Liver (tissue), 9 donors: Measurements from ENCODE around the gene SMG6. TPM values are rescaled to one million over a fixed set of nuclear protein-coding genes. Genes with fewer than 3 reads are reported as not detected.

Experiments
- DNase-seq: peaks from one replicate; pipeline ENCODE4 v3.0.0-alpha.2; 2017; ENCODE audit warnings: low spot score
- H3K27ac ChIP-seq, 2 donors: one replicate each; pipeline ENCODE4 v1.7.0; 2013; ENCODE audit warnings: inconsistent platforms in 2 of 2, low read length in 2 of 2, control low read depth in 1 of 2, low read depth in 1 of 2, mild to moderate bottlenecking in 1 of 2
- H3K27me3 ChIP-seq, 4 donors: one replicate each; pipeline versions ENCODE4 v1.6.1 to v1.7.0; 2013; ENCODE audit warnings: low read length in 3 of 4, inconsistent platforms in 1 of 4, mild to moderate bottlenecking in 1 of 4, moderate library complexity in 1 of 4; ENCODE audit not compliant: control insufficient read depth in 4 of 4, insufficient read depth in 4 of 4
- H3K36me3 ChIP-seq, 4 donors: one replicate each; pipeline versions ENCODE4 v1.6.1 to v1.7.0; 2013; ENCODE audit warnings: low read length in 3 of 4, mild to moderate bottlenecking in 3 of 4, low read depth in 1 of 4, moderate library complexity in 1 of 4; ENCODE audit not compliant: control insufficient read depth in 4 of 4, insufficient read depth in 3 of 4
- H3K4me1 ChIP-seq, 4 donors: one replicate each; pipeline versions ENCODE4 v1.6.1 to v1.7.0; 2013; ENCODE audit warnings: low read length in 3 of 4, mild to moderate bottlenecking in 3 of 4, moderate library complexity in 1 of 4; ENCODE audit not compliant: control insufficient read depth in 4 of 4, insufficient read depth in 4 of 4
- H3K4me3 ChIP-seq, 3 donors: one replicate each; pipeline versions ENCODE4 v1.6.1 to v1.7.0; 2013; ENCODE audit warnings: low read length in 3 of 3, control low read depth in 1 of 3, low read depth in 1 of 3, mild to moderate bottlenecking in 1 of 3
- H3K9ac ChIP-seq, 2 donors: one replicate each; pipeline ENCODE4 v1.7.0; 2013; ENCODE audit warnings: low read length in 2 of 2, mild to moderate bottlenecking in 2 of 2, moderate library complexity in 2 of 2, control low read depth in 1 of 2, low read depth in 1 of 2
- H3K9me3 ChIP-seq, 4 donors: one replicate each; pipeline versions ENCODE4 v1.6.1 to v1.7.0; 2013; ENCODE audit warnings: low read length in 3 of 4; ENCODE audit not compliant: control insufficient read depth in 4 of 4
- ATF3 ChIP-seq: IDR thresholded peaks from 2 replicates; pipeline ENCODE4 v1.6.1; 2016; ENCODE audit warnings: antibody characterized with exemption
- EGR1 ChIP-seq, 2 donors: IDR thresholded peaks; 2 replicates each; pipeline ENCODE4 v1.6.1; 2016 to 2018; ENCODE audit warnings: antibody characterized with exemption in 2 of 2, low read depth in 2 of 2
- FOXA1 ChIP-seq: IDR thresholded peaks from 2 replicates; pipeline ENCODE4 v1.6.1; 2016; ENCODE audit warnings: antibody characterized with exemption
- FOXA2 ChIP-seq: IDR thresholded peaks from 2 replicates; pipeline ENCODE4 v1.6.1; 2016; ENCODE audit warnings: antibody characterized with exemption
- GABPA ChIP-seq, 2 donors: IDR thresholded peaks in 1 of 2; conservative IDR thresholded peaks in 1 of 2; 2 replicates each; pipeline ENCODE4 v1.6.1; 2016; ENCODE audit warnings: antibody characterized with exemption in 2 of 2, mild to moderate bottlenecking in 1 of 2, moderate library complexity in 1 of 2
- HNF4A ChIP-seq, 2 donors: conservative IDR thresholded peaks; 2 replicates each; pipeline ENCODE4 v1.6.1; 2016; ENCODE audit warnings: antibody characterized with exemption in 2 of 2, mild to moderate bottlenecking in 2 of 2
- HNF4G ChIP-seq: IDR thresholded peaks from 2 replicates; pipeline ENCODE4 v1.6.1; 2016; ENCODE audit warnings: antibody characterized with exemption
- JUND ChIP-seq, 2 donors: IDR thresholded peaks; 2 replicates each; pipeline ENCODE4 v1.6.1; 2016; ENCODE audit warnings: antibody characterized with exemption in 2 of 2
- NR2F2 ChIP-seq: IDR thresholded peaks from 2 replicates; pipeline ENCODE4 v1.6.1; 2016; ENCODE audit warnings: antibody characterized with exemption
- RAD21 ChIP-seq, 2 donors: IDR thresholded peaks; 2 replicates each; pipeline ENCODE4 v1.6.1; 2016; ENCODE audit warnings: antibody characterized with exemption in 2 of 2, mild to moderate bottlenecking in 2 of 2
- RXRA ChIP-seq, 2 donors: IDR thresholded peaks; 2 replicates each; pipeline ENCODE4 v1.6.1; 2017 to 2018; ENCODE audit warnings: antibody characterized with exemption in 2 of 2, mild to moderate bottlenecking in 1 of 2
- SP1 ChIP-seq: IDR thresholded peaks from 2 replicates; pipeline ENCODE4 v1.6.1; 2018; ENCODE audit warnings: antibody characterized with exemption, mild to moderate bottlenecking
- TAF1 ChIP-seq: conservative IDR thresholded peaks from 2 replicates; pipeline ENCODE4 v1.6.1; 2016; ENCODE audit warnings: antibody characterized with exemption, mild to moderate bottlenecking
- YY1 ChIP-seq: IDR thresholded peaks from 2 replicates; pipeline ENCODE4 v1.6.1; 2016; ENCODE audit warnings: antibody characterized with exemption, mild to moderate bottlenecking
- WGBS: extraction: QIAGEN DNeasy Blood & Tissue Kit; methylation state at CpG from one replicate; pipeline ENCODE4 v1.1.7; 2013; 5-methylcytosine and 5-hydroxymethylcytosine counted together
- polyA plus RNA-seq, 2 donors: library from polyadenylated mRNA; stranded (reverse) in 1 of 2; unstranded in 1 of 2; fragments of 200-250 nt in 1 of 2; fragments of >200 nt in 1 of 2; fragmentation: Nextera tagmentation in 1 of 2; extraction: Ambion mirVana in 1 of 2; gene quantifications; one replicate each; pipeline versions ENCODE4 v1.2.1 to v1.2.3, GENCODE V29; 2013 to 2015
- total RNA-seq, 2 donors: library from RNA; depleted of rRNA; stranded (reverse); fragments of >200 nt; gene quantifications; one replicate each; pipeline ENCODE4 v1.2.3, GENCODE V29; 2014
- TF ChIP-seq, protein P1 (sequence below): IDR thresholded peaks from 2 replicates; pipeline ENCODE4 v1.6.1; 2016; ENCODE audit warnings: antibody characterized with exemption
- TF ChIP-seq, protein P2 (sequence below): IDR thresholded peaks from 2 replicates; pipeline ENCODE4 v1.6.1; 2016; ENCODE audit warnings: antibody characterized with exemption, mild to moderate bottlenecking
- TF ChIP-seq, protein P3 (sequence below): IDR thresholded peaks from 2 replicates; pipeline ENCODE4 v1.6.1; 2016; ENCODE audit warnings: antibody characterized with exemption
- TF ChIP-seq, protein P4 (sequence below): fragments of 150-350 bp; IDR thresholded peaks from 2 replicates; pipeline ENCODE4 v1.5.1; 2017; ENCODE audit warnings: improper control_type of control experiment, low read depth, low read length; ENCODE audit not compliant: missing input control
- donor health status: healthy.
- donor health status: healthy.
- donor health status: healthy.
- donor health status: healthy.
- donor health status: healthy.

The SMG6 gene
- total and polyA plus RNA-seq, 4 donors = 4.9 to 12.0 (median 8.2) TPM

DNA sequence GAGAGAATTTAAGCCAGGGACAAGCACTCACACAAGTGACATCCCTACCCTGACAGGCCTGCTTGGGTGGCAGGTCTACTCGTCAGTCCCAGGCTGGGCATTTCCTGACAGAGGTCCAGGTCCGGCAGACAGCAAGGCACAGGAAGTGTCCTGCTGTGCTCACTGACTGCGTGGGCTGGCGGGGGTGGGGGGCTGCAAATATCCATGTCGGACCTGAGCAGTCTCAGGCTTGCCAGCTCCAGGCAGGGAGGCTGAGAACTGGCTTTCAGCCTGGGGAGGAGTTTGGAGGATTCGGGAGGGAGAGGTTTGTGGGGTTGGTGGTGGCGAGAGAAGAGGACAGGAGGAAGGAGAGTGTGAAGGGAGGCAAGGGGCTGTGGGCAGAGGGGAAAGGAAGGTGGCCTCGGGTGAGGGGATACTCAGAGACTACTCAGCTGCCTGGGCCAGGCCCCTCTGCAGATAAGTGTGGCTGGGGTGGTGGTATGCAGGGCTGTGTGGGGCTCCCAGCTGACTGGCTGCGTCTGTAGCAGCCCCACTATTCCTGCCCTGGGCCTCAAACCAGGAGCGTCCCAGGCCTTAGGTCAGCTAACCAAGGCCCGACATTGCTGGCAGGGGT lies 240.9 kb downstream of the SMG6 start:
- Histone ChIP-seq H3K4me1 (peaks cover 3 to 36% (median 21%) of the 10 kb centered on the region in 4 donors), H3K27ac (peak overlapping the region; percentile 17 to 42), H3K36me3 (peaks cover 0 to 9% (median 3%) of the 10 kb centered on the region in 4 donors), H3K27me3 (no peaks in the 10 kb centered on the region), H3K9me3 (no peaks in the 10 kb centered on the region), H3K9ac (no peak overlapping the region), H3K4me3 (no peak overlapping the region)
- TF ChIP-seq EGR1 (IDR thresholded peaks at IDR 0.05; ENCODE audit: low read depth in 2 of 2) (no peak), FOXA2 (no peak)
- no peak for DNase-seq
- 79% methylated on average over 11 of the region's 11 CpGs for WGBS

- no peak for DNase-seq
- Histone ChIP-seq H3K27ac (peak overlapping the region in 1 of 2 donors; percentile 31), H3K9ac (no peak overlapping the region), H3K27me3 (no peaks in the 10 kb centered on the region), H3K9me3 (no peaks in the 10 kb centered on the region), H3K4me1 (peaks cover 5 to 40% (median 24%) of the 10 kb centered on the region in 4 donors), H3K4me3 (no peak overlapping the region), H3K36me3 (peaks cover 0 to 9% (median 3%) of the 10 kb centered on the region in 4 donors)
- TF ChIP-seq JUND (IDR thresholded peaks at IDR 0.05) = no peak
- TF ChIP-seq RAD21 (IDR thresholded peaks at IDR 0.05) = no peak
- TF ChIP-seq, protein P1, sequence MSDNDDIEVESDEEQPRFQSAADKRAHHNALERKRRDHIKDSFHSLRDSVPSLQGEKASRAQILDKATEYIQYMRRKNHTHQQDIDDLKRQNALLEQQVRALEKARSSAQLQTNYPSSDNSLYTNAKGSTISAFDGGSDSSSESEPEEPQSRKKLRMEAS = no peak
- TF ChIP-seq HNF4G = no peak
- TF ChIP-seq TAF1 = no peak
- TF ChIP-seq YY1 = no peak
- no peak for TF ChIP-seq GABPA (IDR thresholded peaks at IDR 0.05 in 1 of 2, conservative IDR thresholded peaks at IDR 0.05 in 1 of 2)
- no peak for TF ChIP-seq FOXA2
- no peak for TF ChIP-seq ATF3
- no peak for TF ChIP-seq EGR1 (IDR thresholded peaks at IDR 0.05; ENCODE audit: low read depth in 2 of 2)
- TF ChIP-seq HNF4A (conservative IDR thresholded peaks at IDR 0.05) = no peak
- no peak for TF ChIP-seq SP1
- TF ChIP-seq, protein P2, sequence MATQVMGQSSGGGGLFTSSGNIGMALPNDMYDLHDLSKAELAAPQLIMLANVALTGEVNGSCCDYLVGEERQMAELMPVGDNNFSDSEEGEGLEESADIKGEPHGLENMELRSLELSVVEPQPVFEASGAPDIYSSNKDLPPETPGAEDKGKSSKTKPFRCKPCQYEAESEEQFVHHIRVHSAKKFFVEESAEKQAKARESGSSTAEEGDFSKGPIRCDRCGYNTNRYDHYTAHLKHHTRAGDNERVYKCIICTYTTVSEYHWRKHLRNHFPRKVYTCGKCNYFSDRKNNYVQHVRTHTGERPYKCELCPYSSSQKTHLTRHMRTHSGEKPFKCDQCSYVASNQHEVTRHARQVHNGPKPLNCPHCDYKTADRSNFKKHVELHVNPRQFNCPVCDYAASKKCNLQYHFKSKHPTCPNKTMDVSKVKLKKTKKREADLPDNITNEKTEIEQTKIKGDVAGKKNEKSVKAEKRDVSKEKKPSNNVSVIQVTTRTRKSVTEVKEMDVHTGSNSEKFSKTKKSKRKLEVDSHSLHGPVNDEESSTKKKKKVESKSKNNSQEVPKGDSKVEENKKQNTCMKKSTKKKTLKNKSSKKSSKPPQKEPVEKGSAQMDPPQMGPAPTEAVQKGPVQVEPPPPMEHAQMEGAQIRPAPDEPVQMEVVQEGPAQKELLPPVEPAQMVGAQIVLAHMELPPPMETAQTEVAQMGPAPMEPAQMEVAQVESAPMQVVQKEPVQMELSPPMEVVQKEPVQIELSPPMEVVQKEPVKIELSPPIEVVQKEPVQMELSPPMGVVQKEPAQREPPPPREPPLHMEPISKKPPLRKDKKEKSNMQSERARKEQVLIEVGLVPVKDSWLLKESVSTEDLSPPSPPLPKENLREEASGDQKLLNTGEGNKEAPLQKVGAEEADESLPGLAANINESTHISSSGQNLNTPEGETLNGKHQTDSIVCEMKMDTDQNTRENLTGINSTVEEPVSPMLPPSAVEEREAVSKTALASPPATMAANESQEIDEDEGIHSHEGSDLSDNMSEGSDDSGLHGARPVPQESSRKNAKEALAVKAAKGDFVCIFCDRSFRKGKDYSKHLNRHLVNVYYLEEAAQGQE = no peak
- TF ChIP-seq, protein P3, sequence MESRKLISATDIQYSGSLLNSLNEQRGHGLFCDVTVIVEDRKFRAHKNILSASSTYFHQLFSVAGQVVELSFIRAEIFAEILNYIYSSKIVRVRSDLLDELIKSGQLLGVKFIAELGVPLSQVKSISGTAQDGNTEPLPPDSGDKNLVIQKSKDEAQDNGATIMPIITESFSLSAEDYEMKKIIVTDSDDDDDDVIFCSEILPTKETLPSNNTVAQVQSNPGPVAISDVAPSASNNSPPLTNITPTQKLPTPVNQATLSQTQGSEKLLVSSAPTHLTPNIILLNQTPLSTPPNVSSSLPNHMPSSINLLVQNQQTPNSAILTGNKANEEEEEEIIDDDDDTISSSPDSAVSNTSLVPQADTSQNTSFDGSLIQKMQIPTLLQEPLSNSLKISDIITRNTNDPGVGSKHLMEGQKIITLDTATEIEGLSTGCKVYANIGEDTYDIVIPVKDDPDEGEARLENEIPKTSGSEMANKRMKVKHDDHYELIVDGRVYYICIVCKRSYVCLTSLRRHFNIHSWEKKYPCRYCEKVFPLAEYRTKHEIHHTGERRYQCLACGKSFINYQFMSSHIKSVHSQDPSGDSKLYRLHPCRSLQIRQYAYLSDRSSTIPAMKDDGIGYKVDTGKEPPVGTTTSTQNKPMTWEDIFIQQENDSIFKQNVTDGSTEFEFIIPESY = no peak
- no peak for TF ChIP-seq NR2F2
- TF ChIP-seq RXRA (IDR thresholded peaks at IDR 0.05) = no peak
- TF ChIP-seq FOXA1 = no peak
- TF ChIP-seq, protein P4, sequence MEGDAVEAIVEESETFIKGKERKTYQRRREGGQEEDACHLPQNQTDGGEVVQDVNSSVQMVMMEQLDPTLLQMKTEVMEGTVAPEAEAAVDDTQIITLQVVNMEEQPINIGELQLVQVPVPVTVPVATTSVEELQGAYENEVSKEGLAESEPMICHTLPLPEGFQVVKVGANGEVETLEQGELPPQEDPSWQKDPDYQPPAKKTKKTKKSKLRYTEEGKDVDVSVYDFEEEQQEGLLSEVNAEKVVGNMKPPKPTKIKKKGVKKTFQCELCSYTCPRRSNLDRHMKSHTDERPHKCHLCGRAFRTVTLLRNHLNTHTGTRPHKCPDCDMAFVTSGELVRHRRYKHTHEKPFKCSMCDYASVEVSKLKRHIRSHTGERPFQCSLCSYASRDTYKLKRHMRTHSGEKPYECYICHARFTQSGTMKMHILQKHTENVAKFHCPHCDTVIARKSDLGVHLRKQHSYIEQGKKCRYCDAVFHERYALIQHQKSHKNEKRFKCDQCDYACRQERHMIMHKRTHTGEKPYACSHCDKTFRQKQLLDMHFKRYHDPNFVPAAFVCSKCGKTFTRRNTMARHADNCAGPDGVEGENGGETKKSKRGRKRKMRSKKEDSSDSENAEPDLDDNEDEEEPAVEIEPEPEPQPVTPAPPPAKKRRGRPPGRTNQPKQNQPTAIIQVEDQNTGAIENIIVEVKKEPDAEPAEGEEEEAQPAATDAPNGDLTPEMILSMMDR = no peak
- 89% methylated on average over 17 of the region's 17 CpGs for WGBS
Observed at GRCh38 chr17:2061441-2061958, 242.1 kb downstream of the SMG6 start.
